Measurements from ENCODE around the gene PPP1R14B.

The PPP1R14B gene

GRCh38 chr11:64281957-64282770 lies 35.4 kb upstream of the PPP1R14B start:
- no peak for DNase-seq

- DNase-seq, result no peak
These were observed 31.9 kb upstream of the PPP1R14B start for GRCh38 chr11:64278576-64279190.

DNA sequence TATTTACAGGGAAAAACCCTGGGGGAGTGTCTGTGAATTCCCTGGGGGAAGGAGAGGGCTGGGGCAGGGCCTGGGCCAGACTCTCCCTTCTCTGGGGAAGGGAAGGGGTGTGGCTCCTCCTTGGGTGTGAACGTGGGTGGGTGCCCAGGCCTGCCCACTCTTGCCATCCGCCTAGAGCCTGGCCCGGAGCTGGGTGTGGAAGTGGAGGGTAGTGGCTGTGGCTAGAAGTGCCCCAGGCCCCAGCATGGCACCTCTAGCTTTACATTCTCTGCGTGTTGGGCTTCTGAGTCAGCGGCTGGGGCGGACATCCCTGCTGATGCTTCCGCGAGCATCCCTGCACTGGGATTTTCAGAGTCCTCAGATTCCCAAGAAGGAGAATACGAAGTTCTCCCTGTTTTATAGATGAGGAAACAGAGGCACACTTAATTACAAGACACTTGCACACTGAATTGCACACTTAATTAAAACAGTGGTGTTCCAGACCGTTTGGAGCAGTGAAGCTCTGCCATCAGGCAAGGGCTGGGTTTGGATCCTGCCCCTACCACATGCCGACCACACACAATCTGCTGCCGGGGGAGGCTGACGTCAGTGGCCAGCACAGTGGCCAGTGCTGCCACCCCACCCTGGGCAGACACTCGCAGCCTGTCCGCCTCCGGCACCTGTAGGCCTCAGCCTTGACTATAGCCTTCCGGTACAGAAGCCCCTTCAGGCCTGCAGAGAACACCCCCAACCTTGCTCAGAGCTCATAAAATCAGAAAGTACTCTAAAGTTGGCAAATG lies 30.1 kb upstream of the PPP1R14B start:
- no peak for DNase-seq

DNA sequence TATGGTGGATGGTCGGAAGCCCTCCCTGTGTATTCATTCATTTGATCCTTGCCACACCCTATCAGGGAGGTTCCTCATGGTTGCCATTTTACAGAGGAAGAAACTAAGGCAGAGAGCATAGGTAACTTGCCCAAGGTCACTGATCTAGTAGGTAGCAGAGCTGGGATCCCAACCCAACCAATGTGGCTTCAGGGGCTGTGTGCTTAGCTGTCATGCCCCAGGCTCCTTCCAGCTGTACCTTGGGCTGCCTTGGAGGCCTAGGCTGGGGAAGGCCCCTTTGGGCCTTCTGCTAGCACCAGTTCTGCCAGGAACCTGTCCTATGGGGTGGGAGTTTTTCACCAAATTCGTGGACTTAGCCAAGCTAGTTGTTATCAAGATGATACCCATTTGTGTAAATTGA lies 29.1 kb upstream of the PPP1R14B start:
- no peak for DNase-seq

GRCh38 chr11:64275031-64275800 lies 28.5 kb upstream of the PPP1R14B start:
- DNase-seq, result no peak

GRCh38 chr11:64269540-64270220 lies 22.9 kb upstream of the PPP1R14B start:
- peak; percentile 100 for DNase-seq

DNA sequence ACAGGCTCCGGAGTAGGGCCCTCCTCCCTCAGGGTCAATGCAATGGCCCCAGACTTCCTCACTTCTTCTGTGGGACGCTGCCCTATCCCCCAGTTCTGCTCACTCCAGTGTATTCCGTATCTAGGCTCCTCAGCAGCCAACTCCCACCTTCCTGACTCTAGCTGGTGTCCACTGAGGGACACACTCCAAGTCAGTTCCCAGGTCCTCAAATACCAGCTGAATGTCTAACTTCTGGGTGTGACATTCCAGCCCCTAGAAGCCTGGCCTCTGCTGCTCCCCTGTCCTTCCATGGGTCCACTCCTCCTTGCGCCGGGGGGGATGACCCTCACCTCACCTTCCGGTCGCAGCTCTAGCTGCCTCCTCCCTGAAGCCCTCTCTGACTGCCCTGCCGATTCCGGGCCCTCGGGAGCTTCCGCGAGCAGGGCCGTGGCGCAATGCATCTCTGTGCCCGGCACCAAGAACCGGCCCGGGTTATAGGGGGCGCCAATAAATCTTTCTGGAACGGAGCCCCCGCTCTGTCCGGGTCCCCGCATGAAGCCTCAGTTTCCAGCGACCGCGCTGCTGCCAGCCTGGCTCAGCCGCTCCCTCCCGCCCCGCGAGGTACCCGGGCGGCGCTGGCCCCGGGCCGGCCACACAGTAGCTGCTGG lies 22.3 kb upstream of the PPP1R14B start:
- peak; percentile 65 for DNase-seq

DNA sequence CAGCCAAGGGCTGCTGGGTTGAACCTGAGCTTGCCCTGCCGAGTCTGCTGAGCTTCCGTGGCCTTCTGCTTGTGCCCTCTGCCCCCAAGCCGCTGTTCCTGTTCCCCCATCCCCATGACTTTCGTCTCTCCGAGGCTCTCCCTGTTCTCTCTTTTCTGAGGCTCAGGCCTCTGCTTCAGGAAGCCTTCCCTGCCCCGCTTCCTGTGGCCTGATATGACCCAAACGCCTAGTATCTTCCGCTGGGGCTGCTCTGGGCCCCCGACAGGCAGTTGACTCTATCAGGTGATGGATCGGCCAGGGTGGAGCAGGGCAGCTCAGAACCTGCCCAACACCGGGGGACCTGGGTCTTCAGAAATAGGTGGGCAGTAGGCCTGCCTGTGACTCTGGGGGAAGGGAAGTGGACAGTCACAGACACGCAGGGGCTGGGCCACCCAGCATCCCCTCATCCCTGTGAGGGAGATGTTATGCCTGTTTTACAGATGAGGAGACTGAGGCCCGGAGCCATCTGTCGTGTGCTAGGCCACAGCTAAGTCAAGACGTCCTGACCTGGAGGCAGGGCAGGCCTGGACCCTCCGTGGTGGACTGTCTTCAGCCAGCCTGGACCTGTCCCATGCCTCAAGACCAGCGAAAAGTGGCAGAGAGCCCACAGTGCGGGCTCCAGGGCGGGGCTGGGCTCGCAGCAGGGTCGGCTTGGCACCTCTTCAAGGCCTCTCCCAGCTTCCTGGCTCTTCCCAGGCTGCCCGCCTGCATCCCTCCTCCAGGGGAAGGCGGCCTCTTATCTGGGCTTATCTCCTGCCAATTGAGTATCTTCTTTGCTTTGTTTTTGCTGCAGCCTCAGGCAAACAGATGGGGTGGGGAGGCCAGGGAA lies 21.5 kb upstream of the PPP1R14B start:
- no peak for DNase-seq

- no peak for DNase-seq
These were observed 20.6 kb upstream of the PPP1R14B start for GRCh38 chr11:64267207-64267945.

DNA sequence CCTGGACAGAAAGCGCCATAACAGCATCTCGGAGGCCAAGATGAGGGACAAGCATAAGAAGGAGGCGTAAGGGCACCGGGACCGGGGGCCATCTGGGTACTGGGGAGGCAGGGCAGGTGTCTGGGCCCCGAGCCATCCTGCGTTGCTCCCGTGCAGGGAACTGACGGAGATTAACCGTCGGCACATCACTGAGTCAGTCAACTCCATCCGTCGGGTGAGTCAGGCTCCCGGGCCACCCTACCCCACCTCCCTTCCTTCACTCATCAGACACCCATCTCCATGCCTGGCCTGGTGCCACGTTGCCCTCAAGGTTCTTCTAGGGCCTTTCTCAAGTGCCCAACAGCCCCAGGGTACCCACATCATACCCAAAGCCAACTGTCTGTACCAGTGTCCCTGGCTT lies 19.6 kb upstream of the PPP1R14B start:
- no peak for DNase-seq

GRCh38 chr11:64265176-64266160 lies 18.7 kb upstream of the PPP1R14B start:
- no peak for DNase-seq

GRCh38 chr11:64264371-64264852 lies 17.7 kb upstream of the PPP1R14B start:
- DNase-seq, result no peak

DNA sequence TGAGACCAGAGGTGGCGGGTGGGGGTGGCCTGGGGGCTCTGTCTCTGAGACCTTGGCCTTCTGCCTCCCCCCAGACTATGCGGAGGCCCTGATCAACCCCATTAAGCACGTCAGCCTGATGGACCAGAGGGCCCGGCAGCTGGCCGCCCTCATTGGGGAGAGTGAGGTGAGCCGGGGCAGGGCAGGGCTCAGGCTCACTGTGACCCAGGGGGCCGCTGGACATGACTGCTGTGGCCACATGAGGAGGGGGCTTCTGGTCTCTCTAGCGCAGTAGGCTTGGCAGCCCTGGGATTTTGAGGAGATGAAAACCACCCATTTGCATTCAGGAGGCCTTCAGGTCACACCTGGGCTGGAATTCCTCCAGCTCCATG lies 17.2 kb upstream of the PPP1R14B start:
- no peak for DNase-seq

- DNase-seq, result no peak
These were observed 16.5 kb upstream of the PPP1R14B start for GRCh38 chr11:64263021-64263946.

- no peak for DNase-seq
These were observed 15.7 kb upstream of the PPP1R14B start for GRCh38 chr11:64262271-64263002.

- DNase-seq, result no peak
These were observed 14.9 kb upstream of the PPP1R14B start for GRCh38 chr11:64261556-64262080.

Data from RPMI8226 (cell line).